Measurements from ENCODE around the gene PCCA.
"Not testable (repeated sequence)": the region's sequence is repeated elsewhere in the genome, so short reads cannot be mapped to it uniquely, and the experiment has no call there.

PCCA gene

DNA sequence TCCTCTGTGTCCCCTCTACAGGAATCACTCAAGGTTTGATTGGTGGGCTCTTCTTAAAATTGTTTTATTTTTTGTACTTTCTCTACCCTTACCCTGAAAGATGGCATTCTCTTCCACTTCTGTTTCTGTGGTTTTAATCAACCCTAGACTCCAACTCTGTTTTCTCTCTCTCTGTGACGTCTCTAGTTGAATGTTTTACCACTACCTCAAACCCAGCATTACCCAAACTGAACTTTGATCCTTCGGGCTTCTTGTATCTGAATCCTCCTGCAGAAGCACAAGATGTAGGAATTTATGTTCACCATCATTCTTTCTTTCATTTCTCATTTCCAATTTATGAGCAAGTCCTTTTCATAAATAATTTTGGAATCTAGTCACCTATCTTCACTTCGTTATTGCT is 39.9 kb downstream of the PCCA start:
- Histone ChIP-seq H3K4me3 (ENCODE audit: low read length) (no peak overlapping the region), H3K9ac (ENCODE audit: low read length) (no peak overlapping the region), H3K9me3 (ENCODE audit: control insufficient read depth, low read length) (no peaks in the 10 kb centered on the region), H3K36me3 (ENCODE audit: control insufficient read depth, insufficient read depth, low read length) (no peaks in the 10 kb centered on the region), H3K4me1 (ENCODE audit: control insufficient read depth, insufficient read depth, low read length) (peaks cover 7% of the 10 kb centered on the region), H3K27me3 (ENCODE audit: control insufficient read depth, insufficient read depth, low read length) (no peaks in the 10 kb centered on the region)

DNA sequence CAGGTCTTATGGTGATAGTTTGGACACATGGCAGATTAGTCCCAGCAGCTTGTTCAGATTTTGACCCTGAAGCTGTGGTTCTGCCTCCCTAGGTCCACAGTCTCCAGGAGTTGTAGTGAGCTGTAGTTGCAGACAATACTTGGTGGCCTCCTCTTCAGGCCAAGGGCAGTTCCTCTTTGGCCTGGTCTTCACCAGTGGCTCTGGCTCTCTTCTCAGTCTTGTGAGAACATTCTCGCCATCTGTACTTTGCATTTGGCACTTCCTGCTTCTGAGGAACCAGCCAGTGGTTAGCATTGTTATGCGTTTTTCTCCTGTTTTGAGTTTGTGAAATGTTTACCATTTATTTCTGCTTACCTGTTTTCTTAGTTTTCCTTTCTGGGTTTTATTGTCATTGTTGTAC is 40.7 kb downstream of the PCCA start:
- Histone ChIP-seq H3K27me3 (ENCODE audit: control insufficient read depth, insufficient read depth, low read length) (no peaks in the 10 kb centered on the region), H3K36me3 (ENCODE audit: control insufficient read depth, insufficient read depth, low read length) (no peaks in the 10 kb centered on the region), H3K9ac (ENCODE audit: low read length) (no peak overlapping the region), H3K9me3 (ENCODE audit: control insufficient read depth, low read length) (no peaks in the 10 kb centered on the region), H3K4me1 (ENCODE audit: control insufficient read depth, insufficient read depth, low read length) (peaks cover 7% of the 10 kb centered on the region), H3K4me3 (ENCODE audit: low read length) (no peak overlapping the region)

DNA sequence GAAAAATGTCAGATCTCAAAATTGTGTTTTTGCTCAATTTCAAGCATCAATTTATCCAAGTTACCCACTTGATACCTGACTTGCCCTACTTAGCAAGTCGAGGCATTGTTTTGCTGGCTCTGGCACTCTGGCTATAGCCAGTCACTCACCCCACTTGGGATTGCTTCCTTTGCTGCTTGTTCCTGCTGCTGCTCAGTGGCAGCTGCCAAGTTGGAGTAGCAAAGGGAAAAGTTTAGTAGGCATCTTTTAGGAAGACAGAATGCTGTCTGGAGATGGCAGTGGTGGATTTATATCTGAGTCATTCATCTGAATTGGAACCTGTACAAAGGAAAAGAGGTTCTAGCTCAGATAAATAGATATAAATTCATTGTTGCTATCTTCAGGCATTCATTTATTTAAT is 41.2 kb downstream of the PCCA start:
- H3K4me3 ChIP-seq (ENCODE audit: low read length): no peak overlapping the region
- no peaks in the 10 kb centered on the region for H3K36me3 ChIP-seq (ENCODE audit: control insufficient read depth, insufficient read depth, low read length)
- H3K4me1 ChIP-seq (ENCODE audit: control insufficient read depth, insufficient read depth, low read length): peaks cover 7% of the 10 kb centered on the region
- H3K9ac ChIP-seq (ENCODE audit: low read length): no peak overlapping the region
- no peaks in the 10 kb centered on the region for H3K9me3 ChIP-seq (ENCODE audit: control insufficient read depth, low read length)
- H3K27me3 ChIP-seq (ENCODE audit: control insufficient read depth, insufficient read depth, low read length): no peaks in the 10 kb centered on the region

DNA sequence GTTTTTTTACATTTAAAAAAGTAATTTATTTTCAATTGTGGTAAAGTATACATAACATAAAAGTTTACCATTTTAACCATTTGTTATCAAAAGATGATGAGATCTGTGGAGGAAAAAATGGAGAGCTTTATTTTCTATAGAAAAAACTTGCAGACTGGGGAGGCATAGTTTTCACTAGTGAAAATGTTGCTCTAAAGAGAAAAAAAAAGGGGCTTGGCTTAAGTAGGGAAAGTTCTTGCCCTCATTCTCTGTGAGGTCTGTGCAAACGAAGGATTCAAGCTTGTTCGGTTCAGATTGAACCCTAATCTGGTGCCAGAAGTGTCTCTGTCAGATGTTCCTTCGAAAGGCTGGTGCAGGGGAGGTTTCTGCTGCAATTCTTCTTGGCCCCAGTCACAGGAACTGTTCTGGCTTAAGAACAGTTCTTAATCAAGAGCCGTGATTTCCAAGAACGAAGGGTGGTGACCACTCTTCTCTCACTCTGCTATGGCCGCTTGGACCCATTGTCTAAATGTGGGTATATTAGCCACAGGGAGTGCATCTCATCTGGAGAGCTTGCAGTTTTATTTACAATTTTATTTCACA is 42.1 kb downstream of the PCCA start:
- Histone ChIP-seq H3K9me3 (ENCODE audit: control insufficient read depth, low read length) (no peaks in the 10 kb centered on the region), H3K36me3 (ENCODE audit: control insufficient read depth, insufficient read depth, low read length) (no peaks in the 10 kb centered on the region), H3K9ac (ENCODE audit: low read length) (no peak overlapping the region), H3K4me3 (ENCODE audit: low read length) (no peak overlapping the region), H3K4me1 (ENCODE audit: control insufficient read depth, insufficient read depth, low read length) (peaks cover 7% of the 10 kb centered on the region), H3K27me3 (ENCODE audit: control insufficient read depth, insufficient read depth, low read length) (no peaks in the 10 kb centered on the region)

DNA sequence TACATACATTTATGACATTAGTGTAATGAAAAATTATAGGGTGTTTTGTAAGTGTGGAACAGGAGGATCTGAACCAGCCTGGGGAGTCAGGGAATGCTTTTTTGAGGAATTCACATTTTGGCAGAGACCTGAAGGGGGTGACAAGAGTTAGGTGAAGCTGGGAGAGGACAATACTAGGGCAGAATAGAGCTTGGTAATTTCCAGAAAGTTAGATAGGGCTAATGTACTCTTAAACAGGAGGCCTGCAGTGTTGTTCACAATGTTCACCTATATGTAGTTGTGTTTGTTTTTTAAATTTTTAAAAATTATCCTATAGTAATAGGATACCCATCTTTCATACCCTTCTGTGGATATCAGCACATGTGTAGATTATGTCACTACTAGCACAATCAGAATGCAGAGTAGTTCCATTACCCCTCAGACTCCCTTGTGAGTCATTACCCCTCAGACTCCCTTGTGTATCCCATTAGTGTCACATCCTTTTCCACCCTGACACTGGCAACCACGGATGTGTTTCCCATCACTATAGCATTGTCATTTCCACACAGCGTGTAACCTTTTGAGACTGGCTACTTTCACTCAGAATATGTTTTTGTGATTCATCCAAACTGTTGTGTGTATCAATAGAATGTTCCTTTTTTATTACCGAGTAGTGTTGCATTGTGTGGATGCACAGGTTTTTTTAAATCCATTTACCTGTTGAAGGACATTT is 43.1 kb downstream of the PCCA start:
- H3K4me1 ChIP-seq (ENCODE audit: control insufficient read depth, insufficient read depth, low read length): peaks cover 3% of the 10 kb centered on the region
- H3K4me3 ChIP-seq (ENCODE audit: low read length): no peak overlapping the region
- H3K36me3 ChIP-seq (ENCODE audit: control insufficient read depth, insufficient read depth, low read length): no peaks in the 10 kb centered on the region
- H3K9ac ChIP-seq (ENCODE audit: low read length): no peak overlapping the region
- no peaks in the 10 kb centered on the region for H3K9me3 ChIP-seq (ENCODE audit: control insufficient read depth, low read length)
- no peaks in the 10 kb centered on the region for H3K27me3 ChIP-seq (ENCODE audit: control insufficient read depth, insufficient read depth, low read length)

DNA sequence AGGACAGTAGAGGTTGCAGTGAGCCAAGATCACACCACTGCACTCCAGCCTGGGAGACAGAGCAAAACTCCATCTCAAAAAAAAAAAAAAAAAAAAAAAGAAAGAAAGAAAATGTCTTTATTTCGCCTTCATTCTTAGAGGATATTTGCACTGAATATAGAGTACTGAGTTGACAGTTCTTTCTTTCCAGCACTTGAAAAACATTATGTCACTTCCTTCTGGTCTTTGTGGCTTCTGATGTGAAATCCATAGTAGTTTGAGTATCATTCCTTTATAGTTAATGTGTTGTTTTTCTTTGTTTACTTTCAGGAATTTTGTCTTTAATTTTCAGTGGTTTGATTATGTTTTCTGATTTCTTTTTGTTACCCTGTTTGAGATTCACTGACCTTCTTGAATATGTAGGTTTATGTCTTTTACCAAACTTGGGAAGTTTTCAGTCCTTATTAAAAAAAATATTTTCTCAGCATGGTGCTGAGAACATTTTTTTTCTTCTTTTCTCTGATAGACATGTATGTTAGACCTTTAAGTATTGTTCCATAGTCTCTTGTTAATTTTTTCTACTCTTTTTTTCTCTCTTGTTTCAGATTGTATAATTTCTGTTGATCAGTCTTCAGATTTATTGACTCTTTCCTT is 50.1 kb downstream of the PCCA start:
- Histone ChIP-seq H3K27me3 (ENCODE audit: control insufficient read depth, insufficient read depth, low read length) (no peaks in the 10 kb centered on the region), H3K4me3 (ENCODE audit: low read length) (no peak overlapping the region), H3K4me1 (ENCODE audit: control insufficient read depth, insufficient read depth, low read length) (no peaks in the 10 kb centered on the region), H3K36me3 (ENCODE audit: control insufficient read depth, insufficient read depth, low read length) (no peaks in the 10 kb centered on the region), H3K9me3 (ENCODE audit: control insufficient read depth, low read length) (no peaks in the 10 kb centered on the region), H3K9ac (ENCODE audit: low read length) (no peak overlapping the region)

DNA sequence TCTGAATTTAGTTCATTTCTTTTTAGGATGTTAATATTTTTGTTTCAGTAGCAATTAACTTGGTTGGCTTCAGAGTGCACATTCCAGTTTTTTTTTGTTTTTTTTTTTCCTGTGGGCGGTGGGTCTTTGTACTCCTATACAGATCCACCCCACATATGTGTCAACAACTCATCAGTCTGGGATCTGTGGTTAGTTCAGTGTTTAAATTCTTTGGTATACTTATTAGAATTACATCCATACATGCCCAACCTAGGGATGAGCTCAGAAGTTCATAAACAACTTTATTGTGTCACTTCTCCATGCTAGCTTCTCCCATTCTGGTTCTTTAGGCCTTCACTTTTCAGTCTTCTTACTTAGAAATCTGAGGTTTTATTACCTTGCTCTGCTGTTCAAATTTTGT is 50.9 kb downstream of the PCCA start:
- no peaks in the 10 kb centered on the region for H3K27me3 ChIP-seq (ENCODE audit: control insufficient read depth, insufficient read depth, low read length)
- no peak overlapping the region for H3K4me3 ChIP-seq (ENCODE audit: low read length)
- no peaks in the 10 kb centered on the region for H3K4me1 ChIP-seq (ENCODE audit: control insufficient read depth, insufficient read depth, low read length)
- no peak overlapping the region for H3K9ac ChIP-seq (ENCODE audit: low read length)
- H3K36me3 ChIP-seq (ENCODE audit: control insufficient read depth, insufficient read depth, low read length): no peaks in the 10 kb centered on the region
- no peaks in the 10 kb centered on the region for H3K9me3 ChIP-seq (ENCODE audit: control insufficient read depth, low read length)

DNA sequence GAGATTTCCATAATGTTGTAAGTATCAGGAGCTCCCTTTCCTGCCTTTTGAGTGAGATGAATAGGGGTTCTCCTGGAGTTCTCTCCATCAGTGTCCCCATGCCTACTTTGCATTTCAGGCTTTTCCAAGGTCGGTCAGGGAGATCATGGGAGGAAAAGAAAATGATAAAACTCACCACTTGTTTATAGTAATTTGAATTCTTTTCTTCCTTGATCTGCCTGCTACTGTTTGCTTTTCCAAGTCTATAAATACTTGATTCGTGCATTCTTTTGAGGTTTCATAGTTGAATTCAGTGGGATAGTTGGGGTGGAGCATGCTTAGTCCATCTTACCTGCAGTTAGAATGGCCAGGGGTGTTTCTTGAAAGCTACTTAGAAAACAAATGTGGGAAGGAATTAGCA is 51.5 kb downstream of the PCCA start:
- Histone ChIP-seq H3K9me3 (ENCODE audit: control insufficient read depth, low read length) (no peaks in the 10 kb centered on the region), H3K4me3 (ENCODE audit: low read length) (no peak overlapping the region), H3K27me3 (ENCODE audit: control insufficient read depth, insufficient read depth, low read length) (no peaks in the 10 kb centered on the region), H3K9ac (ENCODE audit: low read length) (no peak overlapping the region), H3K4me1 (ENCODE audit: control insufficient read depth, insufficient read depth, low read length) (no peaks in the 10 kb centered on the region), H3K36me3 (ENCODE audit: control insufficient read depth, insufficient read depth, low read length) (no peaks in the 10 kb centered on the region)

DNA sequence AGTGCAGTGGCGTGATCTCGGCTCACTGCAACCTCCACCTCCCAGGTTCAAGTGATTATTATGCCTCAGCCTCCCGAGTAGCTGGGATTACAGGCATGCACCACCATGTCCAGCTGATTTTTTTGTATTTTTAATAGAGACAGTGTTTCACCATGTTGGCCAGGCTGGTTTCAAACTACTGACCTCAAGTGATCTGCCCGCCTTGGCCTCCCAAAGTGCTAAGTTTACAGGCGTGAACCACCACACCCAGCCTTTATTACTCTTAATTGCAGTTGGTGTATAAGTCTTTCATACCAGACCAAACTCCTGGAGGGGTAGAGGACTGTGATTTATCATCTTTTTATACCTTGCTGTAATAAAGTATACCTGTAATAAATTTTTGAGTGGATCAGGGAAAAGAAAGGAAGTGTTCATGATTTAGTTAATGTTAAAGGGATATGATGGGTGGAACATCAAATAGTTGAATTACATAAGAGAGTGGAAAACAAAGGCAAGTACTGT is 52.6 kb downstream of the PCCA start:
- not testable (repeated sequence) for H3K27me3 ChIP-seq (ENCODE audit: control insufficient read depth, insufficient read depth, low read length); H3K36me3 ChIP-seq (ENCODE audit: control insufficient read depth, insufficient read depth, low read length); H3K9me3 ChIP-seq (ENCODE audit: control insufficient read depth, low read length); H3K4me1 ChIP-seq (ENCODE audit: control insufficient read depth, insufficient read depth, low read length); H3K4me3 ChIP-seq (ENCODE audit: low read length); H3K9ac ChIP-seq (ENCODE audit: low read length)

DNA sequence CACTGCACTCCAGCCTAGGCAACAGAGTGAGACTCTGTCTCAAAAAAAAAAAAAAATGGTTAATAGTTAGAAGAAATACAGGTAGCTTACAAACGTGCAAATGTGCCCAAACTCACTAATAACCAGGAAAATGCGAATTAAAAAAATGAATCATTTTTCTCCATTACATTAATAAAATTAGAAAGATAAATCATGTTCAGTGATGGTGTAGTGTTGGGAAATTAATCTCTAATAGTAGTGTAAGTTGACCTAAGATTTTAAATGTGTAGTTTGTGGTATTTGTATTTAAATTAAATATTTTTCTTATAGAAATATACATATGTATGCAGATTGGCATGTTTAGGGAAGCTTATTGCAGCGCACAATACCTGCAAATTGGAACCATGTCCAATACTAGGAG is 57.6 kb downstream of the PCCA start:
- no peaks in the 10 kb centered on the region for H3K4me1 ChIP-seq (ENCODE audit: control insufficient read depth, insufficient read depth, low read length)
- no peaks in the 10 kb centered on the region for H3K9me3 ChIP-seq (ENCODE audit: control insufficient read depth, low read length)
- H3K27me3 ChIP-seq (ENCODE audit: control insufficient read depth, insufficient read depth, low read length): no peaks in the 10 kb centered on the region
- H3K9ac ChIP-seq (ENCODE audit: low read length): no peak overlapping the region
- no peak overlapping the region for H3K4me3 ChIP-seq (ENCODE audit: low read length)
- no peaks in the 10 kb centered on the region for H3K36me3 ChIP-seq (ENCODE audit: control insufficient read depth, insufficient read depth, low read length)

DNA sequence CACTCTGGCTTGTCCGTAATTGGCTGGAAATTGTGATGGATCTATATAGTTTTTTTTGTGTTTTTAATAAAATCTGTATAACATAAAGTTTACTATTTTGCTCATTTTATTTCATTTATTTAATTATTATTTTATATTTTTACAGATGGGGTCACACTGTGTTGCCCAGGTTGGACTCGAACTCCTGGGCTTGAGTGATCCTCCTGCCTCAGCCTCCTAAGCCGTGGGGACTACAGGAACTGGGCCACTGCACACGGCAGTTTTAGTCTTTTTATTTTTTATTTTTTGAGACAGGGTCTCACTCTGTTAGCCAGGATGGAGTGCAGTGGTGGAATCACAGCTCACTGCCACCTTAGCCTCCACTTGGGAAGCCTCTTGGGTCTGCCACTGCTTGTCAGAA is 58.9 kb downstream of the PCCA start:
- no peak overlapping the region for H3K4me3 ChIP-seq (ENCODE audit: low read length)
- H3K4me1 ChIP-seq (ENCODE audit: control insufficient read depth, insufficient read depth, low read length): no peaks in the 10 kb centered on the region
- H3K9me3 ChIP-seq (ENCODE audit: control insufficient read depth, low read length): no peaks in the 10 kb centered on the region
- no peaks in the 10 kb centered on the region for H3K27me3 ChIP-seq (ENCODE audit: control insufficient read depth, insufficient read depth, low read length)
- H3K9ac ChIP-seq (ENCODE audit: low read length): no peak overlapping the region
- H3K36me3 ChIP-seq (ENCODE audit: control insufficient read depth, insufficient read depth, low read length): no peaks in the 10 kb centered on the region

DNA sequence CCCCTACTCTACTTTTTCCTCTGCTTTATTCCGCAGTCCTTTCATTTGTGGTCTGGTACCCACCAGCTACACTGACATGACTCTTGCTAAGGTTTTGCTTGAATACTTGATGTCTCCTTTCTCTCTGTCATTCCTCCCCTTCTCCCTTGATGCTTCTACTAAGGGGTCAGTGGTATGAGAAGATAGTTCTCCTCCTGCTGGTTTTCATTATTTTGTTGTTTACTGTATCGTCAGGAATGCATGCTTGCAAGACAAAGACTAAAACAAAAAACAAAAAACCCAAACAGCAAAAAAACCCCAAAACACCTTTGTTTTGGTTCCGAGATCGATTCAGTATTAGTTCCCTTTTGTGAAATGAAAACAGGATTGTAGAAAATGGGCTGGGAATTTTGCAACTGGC is 59.5 kb downstream of the PCCA start:
- H3K36me3 ChIP-seq (ENCODE audit: control insufficient read depth, insufficient read depth, low read length): no peaks in the 10 kb centered on the region
- no peaks in the 10 kb centered on the region for H3K27me3 ChIP-seq (ENCODE audit: control insufficient read depth, insufficient read depth, low read length)

More for the DNA sequence above, 59.5 kb downstream of the PCCA start:
- Histone ChIP-seq H3K4me3 (ENCODE audit: low read length) (no peak overlapping the region), H3K9me3 (ENCODE audit: control insufficient read depth, low read length) (no peaks in the 10 kb centered on the region), H3K9ac (ENCODE audit: low read length) (no peak overlapping the region), H3K4me1 (ENCODE audit: control insufficient read depth, insufficient read depth, low read length) (no peaks in the 10 kb centered on the region)
